HFFc6 (cell line): ENCODE data around the gene IGF2BP3. TPM values are rescaled to one million over a fixed set of nuclear protein-coding genes. Genes with fewer than 3 reads are reported as not detected.
A peak's percentile ranks its signal among the peaks of the same experiment; 100 is the strongest.

Experiments used
- DNase-seq: peaks from one replicate; pipeline ENCODE4 v3.0.0-alpha.2; 2018
- H3K27ac Mint-ChIP-seq: 2 replicates; pipeline ENCODE4 v1.8.0; 2020; ENCODE audit warnings: mild to moderate bottlenecking, mixed read lengths
- H3K27me3 Mint-ChIP-seq: 2 replicates; pipeline ENCODE4 v1.8.0; 2021; ENCODE audit warnings: mild to moderate bottlenecking, moderate library complexity, mixed read lengths; ENCODE audit not compliant: insufficient read depth
- H3K36me3 Mint-ChIP-seq: 2 replicates; pipeline ENCODE4 v1.8.0; 2021; ENCODE audit warnings: low read depth, mixed read lengths
- H3K4me1 Mint-ChIP-seq: 2 replicates; pipeline ENCODE4 v1.8.0; 2020; ENCODE audit warnings: low read depth, mixed read lengths
- H3K4me3 Mint-ChIP-seq: 2 replicates; pipeline ENCODE4 v1.8.0; 2020; ENCODE audit warnings: mild to moderate bottlenecking, moderate library complexity, mixed read lengths
- H3K9me3 Mint-ChIP-seq: 2 replicates; pipeline ENCODE4 v1.8.0; 2020; ENCODE audit warnings: mild to moderate bottlenecking, mixed read lengths
- CTCF ChIP-seq: fragments of 200-600 bp; sonication (generic); IDR thresholded peaks from 2 replicates; pipeline ENCODE4 v1.5.0; 2021; ENCODE audit warnings: antibody characterized with exemption, mild to moderate bottlenecking
- total RNA-seq, 6 experiments: library from RNA; stranded (reverse); fragmentation: NEBNext Ultra II Directional; extraction: Animal tissue kit (Norgen Biotek cat#: 25700); gene quantifications; 2 replicates in 1 of 6; 3 replicates in 5 of 6; pipeline ENCODE4 v1.2.3, GENCODE V29; 2021

The IGF2BP3 gene
- total RNA-seq, 6 experiments from 2014 or later: 23.8 to 33.1 (median 31.0) TPM

GRCh38 chr7:23285657-23286646, 184.3 kb downstream of the IGF2BP3 start:
- H3K9me3 Mint-ChIP-seq: no peaks in the 10 kb centered on the region
- H3K27me3 Mint-ChIP-seq: 0 out of 2 replicates have a peak, but pooled peaks cover 2% of the 10 kb centered on the region
- no peak for TF ChIP-seq CTCF
- no peaks in the 10 kb centered on the region for H3K36me3 Mint-ChIP-seq
- DNase-seq: no peak
- no peak overlapping the region for H3K27ac Mint-ChIP-seq
- H3K4me3 Mint-ChIP-seq: no peak overlapping the region
- H3K4me1 Mint-ChIP-seq: peaks cover 6% of the 10 kb centered on the region; the same call in 1 of the 2 replicates

DNA sequence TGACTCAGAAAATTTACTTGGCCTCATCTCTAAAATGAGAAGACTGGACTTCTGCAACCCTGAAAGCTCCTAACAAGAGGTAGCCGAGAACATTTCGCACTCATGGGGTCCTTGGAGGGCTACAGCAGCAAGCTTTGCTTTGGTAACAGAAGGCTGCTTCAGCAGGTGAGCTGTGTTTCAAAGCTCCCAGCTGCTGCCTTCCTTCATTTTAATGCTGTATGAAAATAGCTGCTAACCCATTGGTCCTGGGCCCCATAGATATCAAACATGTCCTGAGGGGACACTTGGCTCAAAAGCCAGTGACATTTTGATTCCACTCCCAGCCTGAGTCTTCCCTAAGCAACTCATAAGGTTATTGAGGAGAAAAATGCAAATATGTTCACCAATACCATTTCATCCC, 185.4 kb downstream of the IGF2BP3 start:
- no peaks in the 10 kb centered on the region for H3K9me3 Mint-ChIP-seq
- H3K4me3 Mint-ChIP-seq: no peak overlapping the region
- no peaks in the 10 kb centered on the region for H3K36me3 Mint-ChIP-seq
- no peak for DNase-seq
- H3K4me1 Mint-ChIP-seq: peaks cover 6% of the 10 kb centered on the region; the same call in 1 of the 2 replicates
- no peak overlapping the region for H3K27ac Mint-ChIP-seq
- TF ChIP-seq CTCF: no peak
- 0 out of 2 replicates have a peak, but pooled peaks cover 2% of the 10 kb centered on the region for H3K27me3 Mint-ChIP-seq

- Mint-ChIP-seq H3K27me3 (0 out of 2 replicates have a peak, but pooled peaks cover 2% of the 10 kb centered on the region), H3K27ac (no peak overlapping the region), H3K4me1 (peaks cover 6% of the 10 kb centered on the region; the same call in 1 of the 2 replicates), H3K9me3 (no peaks in the 10 kb centered on the region), H3K4me3 (no peak overlapping the region), H3K36me3 (no peaks in the 10 kb centered on the region)
- no peak for DNase-seq
- no peak for TF ChIP-seq CTCF
These were observed 187.2 kb downstream of the IGF2BP3 start for GRCh38 chr7:23283086-23283485.

- Mint-ChIP-seq H3K9me3 (no peaks in the 10 kb centered on the region), H3K36me3 (no peaks in the 10 kb centered on the region), H3K27me3 (no peaks in the 10 kb centered on the region), H3K27ac (no peak overlapping the region), H3K4me1 (no peaks in the 10 kb centered on the region), H3K4me3 (no peak overlapping the region)
- no peak for TF ChIP-seq CTCF
- DNase-seq: no peak
These were observed 190.3 kb downstream of the IGF2BP3 start for GRCh38 chr7:23279819-23280525.

- Mint-ChIP-seq H3K36me3 (no peaks in the 10 kb centered on the region), H3K27ac (no peak overlapping the region), H3K4me3 (no peak overlapping the region), H3K4me1 (peaks cover 11% of the 10 kb centered on the region), H3K27me3 (no peaks in the 10 kb centered on the region), H3K9me3 (no peaks in the 10 kb centered on the region)
- DNase-seq: peak; percentile 63
- peak; percentile 85 for TF ChIP-seq CTCF
These were observed 192.8 kb downstream of the IGF2BP3 start for GRCh38 chr7:23277359-23277989.
